Measurements from ENCODE around the gene CMTM7. TPM values are rescaled to one million over a fixed set of nuclear protein-coding genes. Genes with fewer than 3 reads are reported as not detected.

CMTM7 gene
- total and polyA plus RNA-seq, 10 of the 15 experiments (the other 5 are each of a cell fraction or from before 2014, with no cell fraction given), result 3.7 to 36.4 (median 14.7) TPM

- no peak for FAIRE-seq
- no peak overlapping the region for H2AFZ ChIP-seq (ENCODE audit: control insufficient read depth, low read depth, low read length)
- BruUV-seq (replicated peaks), result no TSS peak
- H3K36me3 ChIP-seq (ENCODE audit: control insufficient read depth in 2 of 2, insufficient read depth in 2 of 2, low read length in 1 of 2), result no peaks in the 10 kb centered on the region
- no peaks in the 10 kb centered on the region for H3K27me3 ChIP-seq (replicated peaks in 1 of 2; ENCODE audit: control insufficient read depth in 2 of 2, insufficient read depth in 2 of 2, low read length in 1 of 2)
- ChIA-PET RAD21 (ENCODE audit: unreplicated experiment) (interaction anchor here (0.6 to 2.0 kb wide), 2 partner anchors 25 to 80 kb away, joined by 3 to 13 read pairs; no protein-coding TSS in a partner anchor), POLR2A (interaction anchor here (1.4 kb wide), 1 partner anchor 70 kb away, joined by 6 read pairs; no protein-coding TSS in a partner anchor), CTCF (interaction anchor here (0.7 to 2.0 kb wide), 5 partner anchors 19 to 184 kb away, joined by 3 to 5 read pairs (median 3); no protein-coding TSS in a partner anchor), SMC1A (ENCODE audit: uncharacterized antibody, unreplicated experiment) (interaction anchor here (0.8 to 2.3 kb wide), 3 partner anchors 12 to 98 kb away, joined by 3 to 7 read pairs (median 5); no protein-coding TSS in a partner anchor)
- in situ Hi-C loops (cut with MboI), result no loop called here
- H4K20me1 ChIP-seq (ENCODE audit: control insufficient read depth, insufficient read depth), result no peaks in the 10 kb centered on the region
- intact Hi-C loops (cut with micrococcal nuclease; ENCODE audit: unreplicated experiment), result loop anchor here (2.0 kb wide), 1 partner anchor 56 kb away; no protein-coding TSS in a partner anchor
- H3K4me3 ChIP-seq, result no peak overlapping the region
- peaks cover 5% of the 10 kb centered on the region for H3K79me2 ChIP-seq (ENCODE audit: control insufficient read depth, insufficient read depth, low read length)
- H3K9me3 ChIP-seq (replicated peaks; ENCODE audit: control insufficient read depth, insufficient read depth, low read length), result no peaks in the 10 kb centered on the region
- ATAC-seq, result no peak
- no peak overlapping the region for H3K9ac ChIP-seq (ENCODE audit: control insufficient read depth, insufficient read depth, low read length)
- peak overlapping the region; percentile 50; the same call in 1 of the 2 replicates for H3K4me2 ChIP-seq (ENCODE audit: control insufficient read depth, insufficient read depth)
- TF ChIP-seq EED (IDR thresholded peaks at IDR 0.05; ENCODE audit: low read depth) (no peak), CREM (IDR thresholded peaks at IDR 0.05; ENCODE audit: low read depth) (no peak), MAX (IDR thresholded peaks at IDR 0.05; ENCODE audit: low read depth, low read length) (no peak), RFX5 (IDR thresholded peaks at IDR 0.05; ENCODE audit: low read depth, low read length) (no peak), ZZZ3 (IDR thresholded peaks at IDR 0.05; ENCODE audit: control insufficient read depth, insufficient read length, low read depth) (no peak), HDGF (IDR thresholded peaks at IDR 0.05) (no peak), NFIC (IDR thresholded peaks at IDR 0.05; ENCODE audit: low read depth, low read length) (no peak), SMC3 (IDR thresholded peaks at IDR 0.05; ENCODE audit: borderline replicate concordance, low read length) (no peak), NRF1 (conservative IDR thresholded peaks at IDR 0.05; ENCODE audit: low read depth, low read length) (no peak), SMAD1 (IDR thresholded peaks at IDR 0.05; ENCODE audit: low read depth, partially characterized antibody) (no peak), MEF2A (IDR thresholded peaks at IDR 0.05; ENCODE audit: insufficient read depth, low read depth, low read length) (no peak), CREB1 (IDR thresholded peaks at IDR 0.05; ENCODE audit: low read depth) (no peak), BCL3 (IDR thresholded peaks at IDR 0.05; ENCODE audit: borderline replicate concordance, insufficient read depth, low read depth, low read length, poor library complexity, severe bottlenecking) (no peak), ZNF592 (IDR thresholded peaks at IDR 0.05) (no peak), PAX5 (IDR thresholded peaks at IDR 0.05; ENCODE audit: borderline replicate concordance, low read depth, low read length) (no peak)
- TF ChIP-seq, protein P1, sequence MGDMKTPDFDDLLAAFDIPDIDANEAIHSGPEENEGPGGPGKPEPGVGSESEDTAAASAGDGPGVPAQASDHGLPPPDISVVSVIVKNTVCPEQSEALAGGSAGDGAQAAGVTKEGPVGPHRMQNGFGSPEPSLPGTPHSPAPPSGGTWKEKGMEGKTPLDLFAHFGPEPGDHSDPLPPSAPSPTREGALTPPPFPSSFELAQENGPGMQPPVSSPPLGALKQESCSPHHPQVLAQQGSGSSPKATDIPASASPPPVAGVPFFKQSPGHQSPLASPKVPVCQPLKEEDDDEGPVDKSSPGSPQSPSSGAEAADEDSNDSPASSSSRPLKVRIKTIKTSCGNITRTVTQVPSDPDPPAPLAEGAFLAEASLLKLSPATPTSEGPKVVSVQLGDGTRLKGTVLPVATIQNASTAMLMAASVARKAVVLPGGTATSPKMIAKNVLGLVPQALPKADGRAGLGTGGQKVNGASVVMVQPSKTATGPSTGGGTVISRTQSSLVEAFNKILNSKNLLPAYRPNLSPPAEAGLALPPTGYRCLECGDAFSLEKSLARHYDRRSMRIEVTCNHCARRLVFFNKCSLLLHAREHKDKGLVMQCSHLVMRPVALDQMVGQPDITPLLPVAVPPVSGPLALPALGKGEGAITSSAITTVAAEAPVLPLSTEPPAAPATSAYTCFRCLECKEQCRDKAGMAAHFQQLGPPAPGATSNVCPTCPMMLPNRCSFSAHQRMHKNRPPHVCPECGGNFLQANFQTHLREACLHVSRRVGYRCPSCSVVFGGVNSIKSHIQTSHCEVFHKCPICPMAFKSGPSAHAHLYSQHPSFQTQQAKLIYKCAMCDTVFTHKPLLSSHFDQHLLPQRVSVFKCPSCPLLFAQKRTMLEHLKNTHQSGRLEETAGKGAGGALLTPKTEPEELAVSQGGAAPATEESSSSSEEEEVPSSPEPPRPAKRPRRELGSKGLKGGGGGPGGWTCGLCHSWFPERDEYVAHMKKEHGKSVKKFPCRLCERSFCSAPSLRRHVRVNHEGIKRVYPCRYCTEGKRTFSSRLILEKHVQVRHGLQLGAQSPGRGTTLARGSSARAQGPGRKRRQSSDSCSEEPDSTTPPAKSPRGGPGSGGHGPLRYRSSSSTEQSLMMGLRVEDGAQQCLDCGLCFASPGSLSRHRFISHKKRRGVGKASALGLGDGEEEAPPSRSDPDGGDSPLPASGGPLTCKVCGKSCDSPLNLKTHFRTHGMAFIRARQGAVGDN (IDR thresholded peaks at IDR 0.05), result no peak
- no peak for DNase-seq (ENCODE audit: low read depth, low spot score)
- H3K27ac ChIP-seq (ENCODE audit: control insufficient read depth, insufficient read depth), result no peak overlapping the region
- H3K4me1 ChIP-seq (ENCODE audit: control insufficient read depth, insufficient read depth, low read length), result peaks cover 23% of the 10 kb centered on the region
These were observed 103.4 kb downstream of the CMTM7 start for GRCh38 chr3:32495085-32495484.
